Stomach smooth muscle (tissue), 2 donors: ENCODE measurements around the gene KLRB1.
"Not testable (repeated sequence)": the region's sequence is repeated elsewhere in the genome, so short reads cannot be mapped to it uniquely, and the experiment has no call there.

Experiments
- H3K27ac ChIP-seq: one replicate; pipeline ENCODE4 v1.7.0; 2013; ENCODE audit warnings: mild to moderate bottlenecking, low read length, inconsistent platforms
- H3K27me3 ChIP-seq, 2 donors: one replicate each; pipeline ENCODE4 v1.7.0; 2013; ENCODE audit warnings: low read length in 2 of 2; ENCODE audit not compliant: insufficient read depth in 2 of 2, control insufficient read depth in 1 of 2
- H3K36me3 ChIP-seq, 2 donors: one replicate each; pipeline ENCODE4 v1.7.0; 2013; ENCODE audit warnings: low read length in 2 of 2; ENCODE audit not compliant: control insufficient read depth in 2 of 2, insufficient read depth in 2 of 2
- H3K4me1 ChIP-seq: one replicate; pipeline ENCODE4 v1.7.0; 2013; ENCODE audit warnings: low read length; ENCODE audit not compliant: control insufficient read depth, insufficient read depth
- H3K4me3 ChIP-seq, 2 donors: one replicate each; pipeline ENCODE4 v1.7.0; 2013; ENCODE audit warnings: low read length in 2 of 2
- H3K9ac ChIP-seq, 2 donors: one replicate each; pipeline ENCODE4 v1.7.0; 2013; ENCODE audit warnings: low read length in 2 of 2, mild to moderate bottlenecking in 1 of 2
- H3K9me3 ChIP-seq, 2 donors: one replicate each; pipeline ENCODE4 v1.7.0; 2013; ENCODE audit warnings: low read length in 2 of 2; ENCODE audit not compliant: control insufficient read depth in 2 of 2
- donor health status: healthy.
- donor health status: Pancreatic carcinoma.

KLRB1 gene

DNA sequence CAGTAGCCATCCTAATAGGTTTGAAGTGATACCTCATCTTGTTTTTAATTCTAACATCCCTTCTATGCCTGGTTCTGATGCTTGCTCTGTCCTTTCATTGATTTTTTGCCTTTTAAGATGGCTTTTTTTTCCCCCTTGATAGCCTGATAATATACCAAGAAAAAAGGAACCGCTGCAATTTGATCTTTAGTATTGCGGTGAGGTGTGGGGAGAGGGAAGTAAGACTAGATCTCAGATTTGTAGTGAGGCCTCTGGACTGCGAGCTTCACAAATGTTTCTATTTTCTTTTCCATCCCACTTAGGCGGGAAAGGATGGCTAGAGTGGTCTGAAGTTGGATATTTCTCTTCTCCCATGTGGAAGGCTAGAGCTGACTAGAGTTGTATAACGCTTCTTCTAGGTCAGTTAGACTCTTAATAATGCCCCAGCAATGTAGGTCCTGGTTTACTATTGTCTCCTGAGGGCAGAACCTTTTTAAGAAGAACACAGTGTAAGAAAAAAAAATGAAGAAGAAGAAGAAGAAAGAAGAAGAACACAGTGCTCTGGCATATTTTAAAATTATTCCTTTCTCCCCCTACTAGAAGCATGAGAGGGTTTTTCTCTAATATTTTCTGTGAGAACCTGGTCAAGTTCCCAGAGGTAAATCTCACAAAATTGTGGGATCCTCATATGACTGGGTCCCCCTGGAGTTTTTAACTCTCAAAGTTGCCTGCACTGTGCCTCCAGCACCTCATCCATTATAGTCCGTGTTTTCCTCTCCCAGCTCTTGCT, 11.9 kb upstream of the KLRB1 start:
- Histone ChIP-seq H3K4me3 (no peak overlapping the region), H3K27ac (no peak overlapping the region), H3K9ac (no peak overlapping the region), H3K36me3 (no peaks in the 10 kb centered on the region), H3K27me3 (no peaks in the 10 kb centered on the region), H3K4me1 (no peaks in the 10 kb centered on the region), H3K9me3 (no peaks in the 10 kb centered on the region)

GRCh38 chr12:9618906-9619305, 11.2 kb upstream of the KLRB1 start:
- H3K4me3 ChIP-seq, H3K9me3 ChIP-seq, H3K4me1 ChIP-seq, H3K27ac ChIP-seq, H3K27me3 ChIP-seq, H3K36me3 ChIP-seq, H3K9ac ChIP-seq: not testable (repeated sequence)

DNA sequence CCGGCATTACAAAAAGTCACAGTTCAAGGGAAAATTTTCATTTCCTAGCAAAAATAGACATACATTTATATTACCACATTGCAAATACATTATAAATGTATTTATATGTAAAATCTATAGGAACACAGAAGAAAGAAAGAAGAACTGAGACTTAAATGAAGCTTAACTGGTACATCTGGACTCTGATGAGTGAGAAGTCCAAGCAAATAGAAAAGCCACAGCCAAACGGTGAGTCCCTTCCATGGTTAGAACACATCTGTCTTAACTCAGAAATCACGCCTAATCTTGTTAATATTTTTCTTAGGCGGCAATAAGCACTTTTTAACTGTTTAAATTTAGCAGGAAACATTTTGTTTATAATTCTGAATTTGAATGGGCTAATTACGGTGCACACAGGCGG, 9.4 kb upstream of the KLRB1 start:
- Histone ChIP-seq H3K4me1 (no peaks in the 10 kb centered on the region), H3K9me3 (no peaks in the 10 kb centered on the region), H3K4me3 (no peak overlapping the region), H3K27ac (no peak overlapping the region), H3K36me3 (no peaks in the 10 kb centered on the region), H3K9ac (no peak overlapping the region), H3K27me3 (no peaks in the 10 kb centered on the region)

DNA sequence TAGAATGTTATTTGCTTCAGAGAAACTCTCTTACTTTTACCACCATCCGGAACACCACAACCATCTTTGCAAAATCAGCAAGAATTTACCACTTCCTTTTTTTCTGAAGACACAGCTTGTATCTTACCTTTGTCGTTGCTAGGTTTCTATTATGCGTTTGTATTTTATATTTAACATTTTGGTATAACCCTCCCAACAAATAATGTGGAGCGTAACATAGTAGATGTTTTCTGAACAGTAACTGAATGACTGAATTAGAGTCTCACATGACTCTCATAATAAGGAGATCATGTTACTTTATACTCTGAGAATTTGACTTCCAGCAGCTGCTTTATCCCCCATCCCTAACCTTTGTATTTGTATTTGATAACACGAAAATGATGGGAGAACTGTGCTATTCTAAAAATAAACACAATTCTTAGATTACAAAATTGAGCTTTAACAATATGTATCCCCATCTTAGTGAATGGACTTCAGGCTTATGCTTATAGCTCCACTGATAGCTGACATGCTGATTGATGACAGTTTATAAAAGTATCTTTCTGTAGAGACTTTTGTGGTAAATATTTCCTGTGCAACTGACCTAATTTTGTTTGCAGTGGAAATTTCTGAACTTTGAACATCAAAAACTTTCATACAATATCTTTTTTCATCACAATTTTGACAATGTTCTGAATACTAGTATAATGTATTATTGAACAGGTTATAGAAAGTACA, 7.9 kb upstream of the KLRB1 start:
- Histone ChIP-seq H3K27ac (no peak overlapping the region), H3K9ac (no peak overlapping the region), H3K4me3 (no peak overlapping the region), H3K4me1 (no peaks in the 10 kb centered on the region), H3K27me3 (no peaks in the 10 kb centered on the region), H3K36me3 (no peaks in the 10 kb centered on the region), H3K9me3 (no peaks in the 10 kb centered on the region)

DNA sequence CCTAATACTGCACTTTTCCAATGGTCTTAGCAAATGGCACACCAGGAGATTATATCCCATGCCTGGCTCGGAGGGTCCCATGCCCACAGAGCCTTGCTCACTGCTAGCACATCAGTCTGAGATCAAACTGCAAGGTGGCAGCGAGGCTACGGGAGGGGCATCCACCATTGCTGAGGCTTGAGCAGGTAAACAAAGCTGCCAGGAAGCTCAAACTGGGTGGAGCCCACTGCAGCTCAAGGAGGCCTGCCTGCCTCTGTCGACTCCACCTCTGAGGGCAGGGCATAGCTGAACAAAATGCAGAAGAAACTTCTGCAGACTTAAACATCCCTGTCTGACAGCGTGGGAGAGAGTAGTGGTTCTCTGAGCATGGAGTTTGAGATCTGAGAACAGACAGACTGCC, 2.9 kb upstream of the KLRB1 start:
- H3K36me3 ChIP-seq, H3K27me3 ChIP-seq, H3K4me3 ChIP-seq, H3K9me3 ChIP-seq, H3K4me1 ChIP-seq, H3K27ac ChIP-seq, H3K9ac ChIP-seq: not testable (repeated sequence)

GRCh38 chr12:9606736-9607372, 862 bp downstream of the KLRB1 start:
- H3K9ac ChIP-seq = no peak overlapping the region
- H3K4me3 ChIP-seq = no peak overlapping the region
- H3K4me1 ChIP-seq = no peaks in the 10 kb centered on the region
- H3K9me3 ChIP-seq = no peaks in the 10 kb centered on the region
- H3K36me3 ChIP-seq = no peaks in the 10 kb centered on the region
- no peak overlapping the region for H3K27ac ChIP-seq
- no peaks in the 10 kb centered on the region for H3K27me3 ChIP-seq

GRCh38 chr12:9606247-9606646, 1.5 kb downstream of the KLRB1 start:
- Histone ChIP-seq H3K9ac (no peak overlapping the region), H3K27me3 (no peaks in the 10 kb centered on the region), H3K36me3 (no peaks in the 10 kb centered on the region), H3K9me3 (no peaks in the 10 kb centered on the region), H3K27ac (no peak overlapping the region), H3K4me1 (no peaks in the 10 kb centered on the region), H3K4me3 (no peak overlapping the region)

GRCh38 chr12:9605483-9605882, 2.2 kb downstream of the KLRB1 start:
- no peaks in the 10 kb centered on the region for H3K9me3 ChIP-seq
- no peaks in the 10 kb centered on the region for H3K27me3 ChIP-seq
- no peak overlapping the region for H3K27ac ChIP-seq
- no peak overlapping the region for H3K9ac ChIP-seq
- no peaks in the 10 kb centered on the region for H3K4me1 ChIP-seq
- no peak overlapping the region for H3K4me3 ChIP-seq
- H3K36me3 ChIP-seq = no peaks in the 10 kb centered on the region

DNA sequence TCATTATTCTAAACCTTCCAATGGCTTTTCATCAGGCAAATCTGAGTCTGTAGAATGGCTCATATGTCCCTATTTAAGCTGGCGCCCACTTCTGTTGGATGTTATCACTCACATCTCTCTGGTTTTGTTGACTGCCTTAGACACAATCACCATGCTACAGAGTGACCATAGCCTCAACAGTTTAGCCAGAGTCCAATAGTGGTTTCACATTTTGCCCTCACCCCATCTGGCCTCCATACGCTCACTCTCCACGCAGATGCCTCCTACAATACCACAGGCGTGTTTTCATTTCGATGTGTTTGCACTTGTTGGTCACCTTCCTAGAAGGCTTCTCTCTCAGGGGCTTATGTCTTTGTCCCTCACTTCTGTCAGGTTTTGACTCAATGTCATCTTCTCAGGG, 3.4 kb downstream of the KLRB1 start:
- H3K27me3 ChIP-seq = no peaks in the 10 kb centered on the region
- H3K4me1 ChIP-seq = no peaks in the 10 kb centered on the region
- no peak overlapping the region for H3K4me3 ChIP-seq
- H3K9me3 ChIP-seq = no peaks in the 10 kb centered on the region
- H3K36me3 ChIP-seq = no peaks in the 10 kb centered on the region
- no peak overlapping the region for H3K9ac ChIP-seq
- no peak overlapping the region for H3K27ac ChIP-seq

DNA sequence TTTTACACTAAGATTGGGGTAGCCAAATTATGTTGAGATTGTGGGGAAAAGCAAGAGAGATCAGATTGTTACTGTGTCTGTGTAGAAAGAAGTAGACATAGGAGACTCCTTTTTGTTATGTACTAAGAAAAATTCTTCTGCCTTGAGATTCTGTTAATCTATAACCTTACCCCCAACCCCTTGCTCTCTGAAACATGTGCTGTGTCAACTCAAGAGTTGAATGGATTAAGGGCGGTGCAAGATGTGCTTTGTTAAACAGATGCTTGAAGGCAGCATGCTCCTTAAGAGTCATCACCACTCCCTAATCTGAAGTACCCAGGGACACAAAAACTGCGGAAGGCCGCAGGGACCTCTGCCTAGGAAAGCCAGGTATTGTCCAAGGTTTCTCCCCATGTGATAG, 7.3 kb downstream of the KLRB1 start:
- H3K36me3 ChIP-seq, H3K9me3 ChIP-seq, H3K4me3 ChIP-seq, H3K4me1 ChIP-seq, H3K27ac ChIP-seq, H3K9ac ChIP-seq, H3K27me3 ChIP-seq: not testable (repeated sequence)

- Histone ChIP-seq H3K9me3 (no peaks in the 10 kb centered on the region), H3K4me1 (no peaks in the 10 kb centered on the region), H3K36me3 (no peaks in the 10 kb centered on the region), H3K4me3 (no peak overlapping the region), H3K27me3 (no peaks in the 10 kb centered on the region), H3K27ac (no peak overlapping the region), H3K9ac (no peak overlapping the region)
Observed at GRCh38 chr12:9598363-9598762, 9.4 kb downstream of the KLRB1 start.
